HEK293 (cell line): Measurements from ENCODE around the gene SLC16A11.

Experiments used
- CTCF ChIA-PET: fragments of 350-600 bp; formaldehyde crosslinking; extraction: SDS; loops from one replicate; lab custom pipeline; 2021; ENCODE audit warnings: antibody characterized with exemption; lab: Yijun Ruan, JAX
- POLR2A ChIA-PET: fragments of 300-600 bp; formaldehyde crosslinking; extraction: SDS; loops from one replicate; lab custom pipeline; 2020; ENCODE audit warnings: antibody characterized with exemption, inconsistent platforms; lab: Yijun Ruan, JAX
- H3K27ac ChIP-seq: fragments of 200-500 bp; sonication (Bioruptor generic); 2 replicates; pipeline ENCODE4 v1.5.1; 2014; ENCODE audit warnings: low read depth, low read length, control low read depth, inconsistent platforms; ENCODE audit errors: extremely low read depth
- H3K36me3 ChIP-seq, 2 experiments: fragments of 200-500 bp in 1 of 2; sonication (Bioruptor generic) in 1 of 2; 1 replicate in 1 of 2; 2 replicates in 1 of 2; pipeline ENCODE4 v1.5.1; 2014 to 2017; ENCODE audit warnings: inconsistent platforms in 2 of 2, low read length in 2 of 2; ENCODE audit not compliant: control insufficient read depth in 2 of 2, insufficient read depth in 1 of 2
- H3K4me1 ChIP-seq: fragments of 200-500 bp; sonication (Bioruptor generic); 2 replicates; pipeline ENCODE4 v1.5.1; 2014; ENCODE audit warnings: mild to moderate bottlenecking, low read length, inconsistent platforms; ENCODE audit not compliant: control insufficient read depth, insufficient read depth
- H3K4me3 ChIP-seq: 2 replicates; pipeline ENCODE4 v1.5.1; 2011; ENCODE audit warnings: low read depth, mild to moderate bottlenecking, control low read depth, low read length, moderate library complexity
- H3K9me3 ChIP-seq: fragments of 200-500 bp; sonication (Bioruptor generic); 2 replicates; pipeline ENCODE4 v1.5.1; 2014; ENCODE audit warnings: low read depth, low read length, inconsistent platforms; ENCODE audit not compliant: control insufficient read depth, insufficient read depth
- CTCF ChIP-seq: fragments of 450-650 bp; formaldehyde crosslinking; IDR thresholded peaks from 2 replicates; pipeline ENCODE4 v1.5.1; 2016; ENCODE audit warnings: missing biosample characterization, missing genetic modification characterization
- MEIS1 ChIP-seq: sonication (generic); formaldehyde crosslinking; IDR thresholded peaks from 2 replicates; pipeline ENCODE4 v1.8.1; 2022; ENCODE audit warnings: missing genetic modification reagents, mild to moderate bottlenecking, borderline replicate concordance
- MYNN ChIP-seq: fragments of 450-650 bp; formaldehyde crosslinking; IDR thresholded peaks from 2 replicates; pipeline ENCODE4 v1.5.1; 2016; ENCODE audit warnings: missing biosample characterization, missing genetic modification characterization, borderline replicate concordance
- OSR2 ChIP-seq: fragments of 450-650 bp; formaldehyde crosslinking; IDR thresholded peaks from 2 replicates; pipeline ENCODE4 v1.5.1; 2016; ENCODE audit warnings: missing biosample characterization, missing genetic modification characterization
- PRDM1 ChIP-seq: fragments of 450-650 bp; formaldehyde crosslinking; IDR thresholded peaks from 2 replicates; pipeline ENCODE4; 2016; ENCODE audit warnings: missing biosample characterization, missing genetic modification characterization
- PRDM4 ChIP-seq: fragments of 450-650 bp; formaldehyde crosslinking; IDR thresholded peaks from 2 replicates; pipeline ENCODE4 v1.5.1; 2017; ENCODE audit warnings: missing biosample characterization, missing genetic modification characterization
- SP2 ChIP-seq: fragments of 450-650 bp; formaldehyde crosslinking; IDR thresholded peaks from 2 replicates; pipeline ENCODE4 v1.5.1; 2016; ENCODE audit warnings: missing biosample characterization, missing genetic modification characterization
- SP7 ChIP-seq: fragments of 450-650 bp; formaldehyde crosslinking; IDR thresholded peaks from 2 replicates; pipeline ENCODE4 v1.5.1; 2016; ENCODE audit warnings: missing biosample characterization, missing genetic modification characterization
- TRIM28 ChIP-seq: IDR thresholded peaks from 2 replicates; pipeline ENCODE4 v1.6.1; 2011; ENCODE audit warnings: low read length, control low read depth, borderline replicate concordance
- ZFHX2 ChIP-seq: fragments of 450-650 bp; formaldehyde crosslinking; conservative IDR thresholded peaks from 2 replicates; pipeline ENCODE4 v1.5.1; 2016; ENCODE audit warnings: missing biosample characterization, missing genetic modification characterization
- ZNF248 ChIP-seq: fragments of 450-650 bp; formaldehyde crosslinking; IDR thresholded peaks from 2 replicates; pipeline ENCODE4 v1.5.1; 2017; ENCODE audit warnings: missing biosample characterization, missing genetic modification characterization
- ZNF335 ChIP-seq: fragments of 450-650 bp; formaldehyde crosslinking; conservative IDR thresholded peaks from 2 replicates; pipeline ENCODE4 v1.5.1; 2016; ENCODE audit warnings: missing biosample characterization, missing genetic modification characterization
- ZNF48 ChIP-seq: fragments of 450-650 bp; formaldehyde crosslinking; IDR thresholded peaks from 2 replicates; pipeline ENCODE4 v1.5.1; 2016; ENCODE audit warnings: missing biosample characterization, missing genetic modification characterization
- ZNF510 ChIP-seq: fragments of 450-650 bp; formaldehyde crosslinking; IDR thresholded peaks from 2 replicates; pipeline ENCODE4 v1.5.1; 2018; ENCODE audit warnings: mild to moderate bottlenecking, missing genetic modification characterization, missing biosample characterization; ENCODE audit not compliant: insufficient replicate concordance
- ZNF530 ChIP-seq: fragments of 450-650 bp; formaldehyde crosslinking; IDR thresholded peaks from 2 replicates; pipeline ENCODE4 v1.5.1; 2016; ENCODE audit warnings: low read depth, missing biosample characterization, missing genetic modification characterization
- ZNF623 ChIP-seq: fragments of 450-650 bp; formaldehyde crosslinking; IDR thresholded peaks from 2 replicates; pipeline ENCODE4 v1.5.1; 2016; ENCODE audit warnings: missing biosample characterization, missing genetic modification characterization
- ZNF654 ChIP-seq: fragments of 450-650 bp; formaldehyde crosslinking; IDR thresholded peaks from 2 replicates; pipeline ENCODE4 v1.5.1; 2016; ENCODE audit warnings: low read depth, missing biosample characterization, missing genetic modification characterization
- ZNF660 ChIP-seq: fragments of 450-650 bp; IDR thresholded peaks from 2 replicates; pipeline ENCODE4 v1.5.1; 2018; ENCODE audit warnings: missing biosample characterization, mild to moderate bottlenecking, missing genetic modification characterization
- TF ChIP-seq, protein P1 (sequence below): fragments of 450-650 bp; formaldehyde crosslinking; IDR thresholded peaks from 2 replicates; pipeline ENCODE4 v1.5.1; 2017; ENCODE audit warnings: missing biosample characterization, missing genetic modification characterization
- TF ChIP-seq, protein P2 (sequence below): fragments of 450-650 bp; formaldehyde crosslinking; IDR thresholded peaks from 2 replicates; pipeline ENCODE4 v1.5.1; 2017; ENCODE audit warnings: missing biosample characterization, missing genetic modification characterization

SLC16A11 gene

GRCh38 chr17:7004398-7005253 lies 39.3 kb downstream of the SLC16A11 start:
- TF ChIP-seq, protein P1, sequence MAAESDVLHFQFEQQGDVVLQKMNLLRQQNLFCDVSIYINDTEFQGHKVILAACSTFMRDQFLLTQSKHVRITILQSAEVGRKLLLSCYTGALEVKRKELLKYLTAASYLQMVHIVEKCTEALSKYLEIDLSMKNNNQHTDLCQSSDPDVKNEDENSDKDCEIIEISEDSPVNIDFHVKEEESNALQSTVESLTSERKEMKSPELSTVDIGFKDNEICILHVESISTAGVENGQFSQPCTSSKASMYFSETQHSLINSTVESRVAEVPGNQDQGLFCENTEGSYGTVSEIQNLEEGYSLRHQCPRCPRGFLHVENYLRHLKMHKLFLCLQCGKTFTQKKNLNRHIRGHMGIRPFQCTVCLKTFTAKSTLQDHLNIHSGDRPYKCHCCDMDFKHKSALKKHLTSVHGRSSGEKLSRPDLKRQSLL (tag by site-specific recombination), result no peak
- TF ChIP-seq TRIM28, result 0 out of 2 replicates have a peak, but pooled peaks have one; percentile 15
- no peak for TF ChIP-seq OSR2 (tag by site-specific recombination)
- peak; percentile 57 for TF ChIP-seq ZNF335 (tag by site-specific recombination)
- TF ChIP-seq MEIS1 (CRISPR knock-in tag), result no peak
- no peak for TF ChIP-seq PRDM1 (tag by site-specific recombination)
- no peak for TF ChIP-seq ZNF48 (tag by site-specific recombination)
- TF ChIP-seq ZNF654, result peak; percentile 95
- no peak for TF ChIP-seq PRDM4 (tag by site-specific recombination)
- TF ChIP-seq ZNF660, result 0 out of 2 replicates have a peak, but pooled peaks have one; percentile 35
- TF ChIP-seq ZNF510 (tag by site-specific recombination), result no peak
- 0 out of 2 replicates have a peak, but pooled peaks have one; percentile 24 for TF ChIP-seq ZNF623 (tag by site-specific recombination)
- no peak for TF ChIP-seq ZFHX2
- TF ChIP-seq CTCF, result peak; percentile 58
- peak; percentile 77; the same call in 1 of the 2 replicates for TF ChIP-seq MYNN
- TF ChIP-seq ZNF530 (tag by site-specific recombination), result no peak
- TF ChIP-seq, all 188 proteins: peak for 7
- Histone ChIP-seq H3K4me1 (no peaks in the 10 kb centered on the region), H3K4me3 (no peak overlapping the region), H3K27ac (no peak overlapping the region), H3K9me3 (no peaks in the 10 kb centered on the region), H3K36me3 (peaks cover 7 to 47% of the 10 kb centered on the region in 2 experiments)
- POLR2A ChIA-PET, result interaction anchor here (0.9 to 1.2 kb wide), 3 partner anchors 11 to 91 kb away, joined by 3 to 4 read pairs (median 3); no protein-coding TSS in a partner anchor
- CTCF ChIA-PET, result interaction anchor here (0.5 to 8.7 kb wide), 80 partner anchors 9 to 1297 kb away, joined by 3 to 169 read pairs (median 4); partner anchors contain the start of genes ALOX12 and RNASEK

DNA sequence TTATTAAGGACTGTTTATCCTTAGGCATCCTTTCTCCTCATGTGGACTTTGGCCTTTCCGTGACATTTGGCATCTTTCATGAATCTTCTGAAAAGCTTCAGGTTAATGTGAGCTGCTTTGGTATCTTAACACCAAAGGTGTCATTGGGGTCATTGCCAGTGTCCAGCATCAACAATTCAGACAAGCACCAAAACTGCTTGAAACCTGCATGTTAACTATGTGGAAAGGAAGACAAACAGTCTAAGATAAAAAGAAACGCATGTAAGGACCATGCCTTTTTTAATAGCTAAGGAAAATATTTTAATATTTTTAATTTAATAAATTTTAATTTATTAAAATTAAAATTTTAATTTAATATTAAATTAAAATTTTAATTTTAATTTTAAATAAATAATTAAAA lies 40.1 kb downstream of the SLC16A11 start:
- TF ChIP-seq ZNF248 (tag by site-specific recombination), result no peak
- TF ChIP-seq SP2 (tag by site-specific recombination), result no peak
- TF ChIP-seq SP7 (tag by site-specific recombination), result no peak
- TF ChIP-seq, protein P2, sequence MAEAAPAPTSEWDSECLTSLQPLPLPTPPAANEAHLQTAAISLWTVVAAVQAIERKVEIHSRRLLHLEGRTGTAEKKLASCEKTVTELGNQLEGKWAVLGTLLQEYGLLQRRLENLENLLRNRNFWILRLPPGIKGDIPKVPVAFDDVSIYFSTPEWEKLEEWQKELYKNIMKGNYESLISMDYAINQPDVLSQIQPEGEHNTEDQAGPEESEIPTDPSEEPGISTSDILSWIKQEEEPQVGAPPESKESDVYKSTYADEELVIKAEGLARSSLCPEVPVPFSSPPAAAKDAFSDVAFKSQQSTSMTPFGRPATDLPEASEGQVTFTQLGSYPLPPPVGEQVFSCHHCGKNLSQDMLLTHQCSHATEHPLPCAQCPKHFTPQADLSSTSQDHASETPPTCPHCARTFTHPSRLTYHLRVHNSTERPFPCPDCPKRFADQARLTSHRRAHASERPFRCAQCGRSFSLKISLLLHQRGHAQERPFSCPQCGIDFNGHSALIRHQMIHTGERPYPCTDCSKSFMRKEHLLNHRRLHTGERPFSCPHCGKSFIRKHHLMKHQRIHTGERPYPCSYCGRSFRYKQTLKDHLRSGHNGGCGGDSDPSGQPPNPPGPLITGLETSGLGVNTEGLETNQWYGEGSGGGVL (tag by site-specific recombination), result no peak
- H3K36me3 ChIP-seq, result peaks cover 7 to 53% of the 10 kb centered on the region in 2 experiments
- no peak overlapping the region for H3K27ac ChIP-seq
- no peaks in the 10 kb centered on the region for H3K9me3 ChIP-seq
- ChIA-PET CTCF (interaction anchor here (0.7 to 8.7 kb wide), 57 partner anchors 9 to 1296 kb away, joined by 3 to 169 read pairs (median 5); partner anchors contain the start of genes ALOX12 and RNASEK), POLR2A (interaction anchor here (0.9 to 1.3 kb wide), 4 partner anchors 8 to 90 kb away, joined by 3 to 5 read pairs (median 4); partner anchors contain the start of gene RNASEK)
- H3K4me3 ChIP-seq, result no peak overlapping the region
- no peaks in the 10 kb centered on the region for H3K4me1 ChIP-seq
